ENCODE data around the gene TMC8.
"Not testable (repeated sequence)": the region's sequence is repeated elsewhere in the genome, so short reads cannot be mapped to it uniquely, and the experiment has no call there.

TMC8 gene

DNA sequence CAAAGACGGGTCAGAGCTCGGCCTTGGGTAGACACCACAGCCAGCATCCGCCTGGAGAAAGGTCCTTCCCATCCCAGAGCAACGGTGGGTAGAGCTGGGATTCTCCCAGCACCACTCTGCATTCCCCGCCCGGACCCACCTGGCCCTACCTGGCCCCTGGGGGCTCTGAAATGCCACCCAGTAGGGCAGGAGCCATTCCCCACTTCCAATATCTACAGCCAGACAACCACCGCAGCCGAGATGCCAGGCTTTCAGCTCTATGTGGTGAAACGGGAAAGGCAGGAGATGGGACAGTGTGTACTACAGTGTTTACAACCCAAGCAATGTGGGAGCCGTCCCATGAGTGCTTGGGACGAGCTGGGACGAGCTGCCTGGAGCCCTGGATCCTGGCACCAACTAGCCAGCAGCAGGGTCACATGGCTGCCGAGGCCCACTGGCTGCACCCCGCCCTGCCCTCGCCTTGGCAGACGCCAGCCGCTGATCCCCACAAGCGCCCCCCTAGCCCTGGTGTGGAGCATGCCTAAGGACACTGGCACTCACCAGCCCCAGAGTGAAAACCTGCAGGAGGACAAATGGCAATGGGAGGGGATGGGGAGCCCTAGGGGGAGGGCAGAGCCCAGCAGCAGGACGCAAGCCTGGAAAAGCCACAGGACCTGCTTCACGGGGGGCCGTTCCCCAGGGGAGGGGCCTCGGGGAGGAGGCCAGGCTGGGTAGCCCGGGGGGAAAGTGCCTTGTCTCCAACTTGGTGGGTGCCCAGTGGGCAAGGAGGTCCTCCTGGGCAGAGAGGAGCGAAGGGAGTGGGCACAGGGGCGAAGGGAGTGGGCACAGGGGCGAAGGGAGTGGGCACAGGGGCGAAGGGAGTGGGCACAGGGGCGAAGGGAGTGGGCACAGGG lies 15.5 kb upstream of the TMC8 start:
- TF ChIP-seq, protein P1, sequence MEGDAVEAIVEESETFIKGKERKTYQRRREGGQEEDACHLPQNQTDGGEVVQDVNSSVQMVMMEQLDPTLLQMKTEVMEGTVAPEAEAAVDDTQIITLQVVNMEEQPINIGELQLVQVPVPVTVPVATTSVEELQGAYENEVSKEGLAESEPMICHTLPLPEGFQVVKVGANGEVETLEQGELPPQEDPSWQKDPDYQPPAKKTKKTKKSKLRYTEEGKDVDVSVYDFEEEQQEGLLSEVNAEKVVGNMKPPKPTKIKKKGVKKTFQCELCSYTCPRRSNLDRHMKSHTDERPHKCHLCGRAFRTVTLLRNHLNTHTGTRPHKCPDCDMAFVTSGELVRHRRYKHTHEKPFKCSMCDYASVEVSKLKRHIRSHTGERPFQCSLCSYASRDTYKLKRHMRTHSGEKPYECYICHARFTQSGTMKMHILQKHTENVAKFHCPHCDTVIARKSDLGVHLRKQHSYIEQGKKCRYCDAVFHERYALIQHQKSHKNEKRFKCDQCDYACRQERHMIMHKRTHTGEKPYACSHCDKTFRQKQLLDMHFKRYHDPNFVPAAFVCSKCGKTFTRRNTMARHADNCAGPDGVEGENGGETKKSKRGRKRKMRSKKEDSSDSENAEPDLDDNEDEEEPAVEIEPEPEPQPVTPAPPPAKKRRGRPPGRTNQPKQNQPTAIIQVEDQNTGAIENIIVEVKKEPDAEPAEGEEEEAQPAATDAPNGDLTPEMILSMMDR (conservative IDR thresholded peaks at IDR 0.05): no peak
- TF ChIP-seq ZFX (IDR thresholded peaks at IDR 0.05): no peak
- peak overlapping the region; percentile 85 for H3K27ac ChIP-seq

DNA sequence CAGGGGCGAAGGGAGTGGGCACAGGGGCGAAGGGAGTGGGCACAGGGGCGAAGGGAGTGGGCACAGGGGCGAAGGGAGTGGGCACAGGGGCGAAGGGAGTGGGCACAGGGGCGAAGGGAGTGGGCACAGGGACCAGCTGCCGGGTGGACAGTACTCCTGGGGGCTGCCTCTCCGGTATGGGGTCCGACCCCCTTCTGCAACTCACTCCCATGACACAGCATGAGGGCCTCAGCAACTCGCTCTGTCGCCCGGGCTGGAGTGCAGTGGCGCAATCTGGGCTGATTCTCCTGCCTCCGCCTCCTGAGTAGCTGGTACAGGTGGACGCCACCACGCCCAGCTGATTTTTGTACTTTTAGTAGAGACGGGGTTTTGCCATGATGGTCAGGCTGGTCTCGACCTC lies 14.8 kb upstream of the TMC8 start:
- H3K27ac ChIP-seq: not testable (repeated sequence)

DNA sequence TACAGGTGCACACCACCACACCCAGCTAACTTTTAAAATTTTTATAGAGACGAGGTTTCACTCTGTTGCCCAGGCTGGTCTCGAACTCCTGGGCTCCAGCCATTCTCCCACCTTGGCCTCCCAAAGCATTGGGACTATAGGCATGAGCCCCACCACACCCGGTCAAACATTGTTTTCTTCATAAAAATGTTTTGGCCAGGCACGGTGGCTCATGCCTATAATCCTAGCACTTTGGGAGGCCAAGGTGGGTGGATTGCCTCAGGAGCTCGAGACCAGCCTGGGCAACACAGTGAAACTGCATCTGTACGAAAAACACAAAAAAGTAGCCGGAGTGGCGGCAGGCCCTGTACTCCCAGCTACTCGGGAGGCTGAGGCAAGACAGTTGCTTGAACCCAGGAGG lies 14.2 kb upstream of the TMC8 start:
- TF ChIP-seq, protein P1 (conservative IDR thresholded peaks at IDR 0.05): no peak
- TF ChIP-seq ZFX (IDR thresholded peaks at IDR 0.05): no peak
- no peak overlapping the region for H3K27ac ChIP-seq

DNA sequence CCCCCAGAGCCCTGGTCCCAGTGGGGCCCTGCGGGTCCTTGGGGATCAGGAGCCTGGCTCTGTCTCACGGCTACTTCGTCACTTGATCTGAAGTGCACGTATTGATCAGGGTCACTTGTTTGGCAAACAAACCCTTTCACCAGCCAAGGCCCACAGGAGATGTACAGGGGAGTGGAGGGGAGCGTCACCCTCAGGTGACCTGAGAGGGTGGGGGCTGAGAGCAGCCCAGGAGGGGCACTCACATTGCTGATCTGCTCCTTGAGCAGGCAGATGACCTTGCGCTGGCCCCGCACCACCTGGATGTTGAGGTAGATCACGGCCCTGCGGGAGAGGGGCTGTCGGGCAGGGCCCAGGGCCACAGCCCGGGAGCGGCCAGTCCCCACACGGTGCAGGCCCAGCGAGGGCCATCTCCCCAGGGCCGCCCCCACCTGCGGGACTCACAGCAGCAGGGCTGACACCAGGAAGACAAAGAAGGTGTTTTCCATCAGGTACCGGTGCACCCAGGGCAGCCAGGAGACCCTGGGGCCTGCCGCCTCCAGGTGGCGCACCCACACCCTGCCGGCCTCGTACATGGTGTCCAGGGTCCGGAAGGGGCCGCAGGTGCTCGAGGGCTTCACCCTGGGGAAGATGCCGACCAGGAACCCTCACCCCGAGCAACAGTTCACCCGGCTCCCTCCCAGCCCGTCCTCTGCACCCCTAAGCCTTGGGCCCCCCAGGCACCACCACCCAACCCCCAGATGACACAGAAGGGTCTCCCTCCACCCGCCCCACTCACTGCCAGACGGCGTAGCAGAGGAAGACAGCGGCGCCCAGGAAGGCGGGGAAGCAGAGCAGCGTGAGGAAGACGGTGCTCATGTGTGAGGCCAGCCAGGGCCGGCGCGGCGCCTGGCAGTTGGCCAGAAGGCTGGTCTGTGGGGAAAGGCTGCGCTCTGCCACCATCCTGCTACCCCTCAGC lies 13.3 kb upstream of the TMC8 start:
- TF ChIP-seq ZFX (IDR thresholded peaks at IDR 0.05): no peak
- TF ChIP-seq, protein P1 (conservative IDR thresholded peaks at IDR 0.05): no peak; the same call in 1 of the 2 replicates
- no peak overlapping the region for H3K27ac ChIP-seq

DNA sequence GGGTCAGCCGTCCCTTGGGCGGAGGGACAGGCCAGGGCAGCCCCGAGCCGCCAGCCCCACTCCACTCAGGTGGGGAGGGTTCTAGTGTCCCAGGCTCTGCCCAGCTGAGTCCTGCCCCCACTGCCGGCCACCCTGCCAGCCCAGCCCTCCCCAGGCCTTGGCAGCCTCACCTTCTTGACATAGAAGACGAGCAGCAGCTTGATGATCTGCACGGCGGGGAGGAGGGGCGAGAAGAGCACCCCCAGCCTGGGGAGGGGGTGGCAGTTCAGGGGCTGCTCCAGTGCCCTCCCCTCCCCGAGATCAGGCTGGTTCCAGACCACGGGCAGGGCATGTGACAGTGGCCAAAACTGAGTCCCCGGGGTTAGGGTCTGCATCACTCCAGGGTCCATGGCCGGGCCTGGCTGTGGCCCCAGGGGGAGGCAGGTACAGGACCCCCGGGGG lies 11.8 kb upstream of the TMC8 start:
- no peak overlapping the region for H3K27ac ChIP-seq
- TF ChIP-seq, protein P1 (conservative IDR thresholded peaks at IDR 0.05): no peak
- no peak for TF ChIP-seq ZFX (IDR thresholded peaks at IDR 0.05)

DNA sequence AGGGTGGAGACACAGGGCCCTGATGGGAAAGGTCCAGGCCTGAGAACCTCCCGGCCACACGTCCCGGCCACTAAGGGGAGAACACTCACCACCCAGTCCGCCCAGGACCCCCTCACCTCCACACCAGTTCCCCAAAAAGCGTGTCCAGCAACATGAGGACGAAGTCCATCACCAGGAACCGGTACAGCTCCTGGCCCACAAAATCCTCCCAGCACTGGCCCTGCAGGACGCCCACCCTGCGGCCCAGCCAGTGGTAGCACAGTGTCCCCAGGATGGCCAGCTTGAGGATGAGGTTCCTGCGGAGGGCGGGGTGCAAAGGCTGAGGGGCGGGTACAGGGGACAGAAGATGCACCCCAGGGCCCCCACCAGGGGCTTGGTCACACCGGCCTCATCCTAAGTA lies 10.0 kb upstream of the TMC8 start:
- TF ChIP-seq, protein P1 (conservative IDR thresholded peaks at IDR 0.05): no peak
- no peak for TF ChIP-seq ZFX (IDR thresholded peaks at IDR 0.05)
- no peak overlapping the region for H3K27ac ChIP-seq

DNA sequence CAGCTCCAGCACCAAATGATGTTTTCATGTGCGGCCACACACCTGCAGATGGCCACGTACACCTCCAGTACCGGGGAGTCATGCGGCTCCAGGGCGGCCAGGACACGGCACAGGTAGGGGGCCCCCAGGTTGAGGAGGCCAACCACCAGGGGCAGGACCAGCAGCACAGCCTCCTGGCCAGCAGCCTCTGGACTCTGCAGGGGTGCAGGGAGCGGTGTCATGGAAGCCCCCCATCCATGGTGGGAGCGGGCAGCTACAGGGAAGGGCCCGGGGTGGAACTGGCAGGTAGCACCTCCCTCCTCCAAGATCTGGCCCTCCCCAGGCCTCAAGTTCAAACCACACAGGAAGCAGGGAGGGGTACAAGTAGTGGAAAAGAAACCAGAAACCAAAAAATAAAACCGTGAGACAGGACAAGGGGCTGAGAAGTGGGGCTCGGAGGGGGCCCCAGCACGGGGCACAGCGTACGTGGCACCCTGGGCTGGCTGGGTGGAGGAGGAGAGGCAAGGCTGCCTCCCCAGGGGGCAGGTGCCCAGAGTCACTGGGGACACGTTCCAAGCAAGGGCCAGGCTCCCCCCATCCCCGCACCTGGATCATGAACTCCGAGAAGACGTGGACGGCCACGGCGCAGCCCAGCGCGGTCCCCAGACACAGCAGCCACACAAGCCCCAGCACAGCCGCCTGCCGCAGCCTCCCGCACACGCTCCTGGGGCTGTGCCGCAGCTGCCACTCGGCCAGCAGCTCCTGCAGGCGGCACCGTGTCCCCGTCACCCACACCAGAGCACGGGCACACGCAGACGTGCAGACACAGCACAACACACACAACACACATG lies 9.4 kb upstream of the TMC8 start:
- no peak overlapping the region for H3K27ac ChIP-seq

More for the DNA sequence above, 9.4 kb upstream of the TMC8 start:
- no peak for TF ChIP-seq ZFX (IDR thresholded peaks at IDR 0.05)
- TF ChIP-seq, protein P1 (conservative IDR thresholded peaks at IDR 0.05): no peak
